H1 (cell line): ENCODE data around the gene EDC3. TPM values are rescaled to one million over a fixed set of nuclear protein-coding genes. Genes with fewer than 3 reads are reported as not detected.

Experiments
- CTCF ChIA-PET: fragments of 300-600 bp; sonication (Branson Sonifier 250); formaldehyde crosslinking; loops from one replicate; lab custom pipeline; 2021; ENCODE audit not compliant: partially characterized antibody; lab: Charles Lee
- POLR2A ChIA-PET: fragments of 300-600 bp; sonication (Branson Sonifier 250); formaldehyde crosslinking; loops from one replicate; lab custom pipeline; 2021; ENCODE audit warnings: inconsistent platforms; ENCODE audit not compliant: partially characterized antibody; lab: Charles Lee
- DNase-seq, 2 experiments: peaks; one replicate each; pipeline versions ENCODE4 v3.0.0 to v3.0.0-alpha.2; 2010 to 2022; ENCODE audit warnings: low spot score in 2 of 2, low read depth in 1 of 2, mixed read lengths in 1 of 2
- FAIRE-seq: peaks from 2 replicates; lab custom pipeline; 2011; peaks lifted over from hg19 to GRCh38; lab: Jason Lieb, UNC
- H2AFZ ChIP-seq: 2 replicates; pipeline ENCODE4 v1.8.1; 2012; ENCODE audit warnings: low read length, inconsistent platforms
- H2AK5ac ChIP-seq: 2 replicates; pipeline ENCODE4 v1.6.1; 2013; ENCODE audit warnings: low read depth, low read length
- H2BK120ac ChIP-seq: replicated peaks from 2 replicates; pipeline ENCODE3; 2013; ENCODE audit warnings: low read depth, low read length, inconsistent platforms
- H2BK12ac ChIP-seq: 2 replicates; pipeline ENCODE4 v1.6.1; 2013; ENCODE audit warnings: low read depth, low read length
- H2BK15ac ChIP-seq: 2 replicates; pipeline ENCODE4 v1.6.1; 2013; ENCODE audit warnings: low read length
- H2BK20ac ChIP-seq: 2 replicates; pipeline ENCODE4 v1.6.1; 2013; ENCODE audit warnings: low read length
- H2BK5ac ChIP-seq: 2 replicates; pipeline ENCODE4 v1.6.1; 2013; ENCODE audit warnings: low read depth, low read length
- H3K14ac ChIP-seq: 2 replicates; pipeline ENCODE4 v1.6.1; 2013; ENCODE audit warnings: inconsistent platforms; ENCODE audit not compliant: insufficient read length
- H3K18ac ChIP-seq: 2 replicates; pipeline ENCODE4 v1.6.1; 2013; ENCODE audit warnings: low read length; ENCODE audit errors: extremely low read depth
- H3K23ac ChIP-seq: 2 replicates; pipeline ENCODE4 v1.6.1; 2013; ENCODE audit warnings: inconsistent platforms; ENCODE audit not compliant: insufficient read length
- H3K23me2 ChIP-seq: 2 replicates; pipeline ENCODE4 v1.6.1; 2013; ENCODE audit warnings: low read depth, low read length
- H3K27ac ChIP-seq: 2 replicates; pipeline ENCODE4 v1.6.1; 2011; ENCODE audit warnings: low read depth, low read length, inconsistent platforms
- H3K27me3 ChIP-seq, 4 experiments: replicated peaks in 1 of 4; 1 replicate in 1 of 4; 2 replicates in 3 of 4; pipeline versions ENCODE4 v1.6.1 to v1.8.1; 2011 to 2013; ENCODE audit warnings: low read length in 3 of 4, mild to moderate bottlenecking in 3 of 4, inconsistent platforms in 2 of 4, mixed read lengths in 2 of 4, moderate library complexity in 1 of 4; ENCODE audit not compliant: control insufficient read depth in 3 of 4, insufficient read depth in 3 of 4; ENCODE audit errors: extremely low read depth in 1 of 4
- H3K36me3 ChIP-seq, 4 experiments: 2 replicates each; pipeline versions ENCODE4 v1.6.1 to v1.8.1; 2011 to 2013; ENCODE audit warnings: mild to moderate bottlenecking in 4 of 4, low read length in 3 of 4, moderate library complexity in 2 of 4, control low read depth in 1 of 4, inconsistent platforms in 1 of 4; ENCODE audit not compliant: insufficient read depth in 4 of 4, control insufficient read depth in 2 of 4
- H3K4ac ChIP-seq: replicated peaks from 2 replicates; pipeline ENCODE3; 2013; ENCODE audit warnings: low read length, low read depth, mixed read lengths, inconsistent platforms; ENCODE audit not compliant: insufficient read length
- H3K4me1 ChIP-seq, 4 experiments: replicated peaks in 1 of 4; 1 replicate in 1 of 4; 2 replicates in 3 of 4; pipeline versions ENCODE4 v1.6.1 to v1.8.1; 2011 to 2013; ENCODE audit warnings: low read length in 3 of 4, inconsistent platforms in 2 of 4, mixed read lengths in 1 of 4; ENCODE audit not compliant: insufficient read depth in 4 of 4, control insufficient read depth in 3 of 4
- H3K4me2 ChIP-seq, 2 experiments: 2 replicates each; pipeline versions ENCODE4 v1.6.1 to v1.8.1; 2011 to 2013; ENCODE audit warnings: low read depth in 2 of 2, low read length in 2 of 2, control low read depth in 1 of 2, inconsistent platforms in 1 of 2, mild to moderate bottlenecking in 1 of 2; ENCODE audit not compliant: insufficient read depth in 1 of 2
- H3K4me3 ChIP-seq, 4 experiments: fragments of 200-600, 300-600 bp in 1 of 4; sonication (generic), shearing (Covaris generic), sonication (Bioruptor Twin) in 1 of 4; 2 replicates each; pipeline versions ENCODE4 v1.5.1 to v1.8.1; 2011 to 2016; ENCODE audit warnings: low read length in 4 of 4, low read depth in 3 of 4, control low read depth in 2 of 4, inconsistent platforms in 2 of 4, mild to moderate bottlenecking in 2 of 4, mixed read lengths in 1 of 4, moderate library complexity in 1 of 4; ENCODE audit not compliant: insufficient read depth in 2 of 4; ENCODE audit errors: extremely low read depth in 1 of 4
- H3K56ac ChIP-seq: replicated peaks from 2 replicates; pipeline ENCODE3; 2013; ENCODE audit warnings: low read depth, mild to moderate bottlenecking, mixed read lengths, low read length, inconsistent platforms; ENCODE audit not compliant: insufficient read length
- H3K79me1 ChIP-seq: 2 replicates; pipeline ENCODE4 v1.6.1; 2013; ENCODE audit warnings: low read depth, low read length, control low read depth
- H3K79me2 ChIP-seq, 2 experiments: 2 replicates each; pipeline versions ENCODE4 v1.6.1 to v1.8.1; 2012 to 2013; ENCODE audit warnings: low read length in 2 of 2, mild to moderate bottlenecking in 2 of 2, inconsistent platforms in 1 of 2; ENCODE audit not compliant: insufficient read depth in 2 of 2, control insufficient read depth in 1 of 2
- H3K9ac ChIP-seq, 4 experiments: replicated peaks in 1 of 4; 1 replicate in 1 of 4; 2 replicates in 3 of 4; pipeline versions ENCODE4 v1.6.1 to v1.8.1; 2011 to 2013; ENCODE audit warnings: low read depth in 3 of 4, low read length in 3 of 4, control low read depth in 2 of 4, mild to moderate bottlenecking in 2 of 4, moderate library complexity in 2 of 4, inconsistent platforms in 1 of 4; ENCODE audit errors: extremely low read depth in 1 of 4
- H3K9me3 ChIP-seq, 2 experiments: 2 replicates each; pipeline versions ENCODE4 v1.6.1 to v1.8.1; 2012 to 2013; ENCODE audit warnings: mild to moderate bottlenecking in 2 of 2, moderate library complexity in 2 of 2, control low read depth in 1 of 2, inconsistent platforms in 1 of 2, low read depth in 1 of 2, low read length in 1 of 2, mixed read lengths in 1 of 2; ENCODE audit not compliant: insufficient read depth in 2 of 2
- H4K20me1 ChIP-seq, 2 experiments: replicated peaks in 1 of 2; 2 replicates each; pipeline versions ENCODE3 to v1.8.1; 2011 to 2013; ENCODE audit warnings: inconsistent platforms in 2 of 2, low read length in 2 of 2, mild to moderate bottlenecking in 1 of 2; ENCODE audit not compliant: insufficient read depth in 2 of 2, control insufficient read depth in 1 of 2
- H4K5ac ChIP-seq: 2 replicates; pipeline ENCODE4 v1.6.1; 2013; ENCODE audit warnings: low read length, low read depth, mixed read lengths, inconsistent platforms; ENCODE audit not compliant: insufficient read length
- H4K8ac ChIP-seq: 2 replicates; pipeline ENCODE4 v1.8.0; 2013; ENCODE audit warnings: mild to moderate bottlenecking, moderate library complexity, low read length, inconsistent platforms; ENCODE audit not compliant: insufficient read depth; ENCODE audit errors: extremely low read depth
- H4K91ac ChIP-seq: replicated peaks from 2 replicates; pipeline ENCODE3; 2013; ENCODE audit warnings: low read length, mixed read lengths, inconsistent platforms; ENCODE audit not compliant: insufficient read length
- ATF2 ChIP-seq: IDR thresholded peaks from 2 replicates; pipeline ENCODE4 v1.6.1; 2012; ENCODE audit warnings: low read length, inconsistent platforms
- CHD1 ChIP-seq: IDR thresholded peaks from 2 replicates; pipeline ENCODE4 v1.6.1; 2012; ENCODE audit warnings: low read depth, low read length, improper control_type of control experiment
- E2F6 ChIP-seq: IDR thresholded peaks from 2 replicates; pipeline ENCODE4 v1.6.1; 2012; ENCODE audit warnings: inconsistent platforms
- EZH2 ChIP-seq: fragments of 200-600 bp; sonication (generic); IDR thresholded peaks from 2 replicates; pipeline ENCODE4 v1.7.1; 2012; ENCODE audit warnings: low read depth, mild to moderate bottlenecking, moderate library complexity, low read length, inconsistent platforms; ENCODE audit not compliant: severe bottlenecking
- MAX ChIP-seq: IDR thresholded peaks from 2 replicates; pipeline ENCODE4 v1.6.1; 2012; ENCODE audit warnings: inconsistent platforms
- POU5F1 ChIP-seq: IDR thresholded peaks from 2 replicates; pipeline ENCODE4 v1.6.1; 2011; ENCODE audit warnings: low read depth, mild to moderate bottlenecking, low read length, moderate library complexity
- SUZ12 ChIP-seq: fragments of 200-600 bp; sonication (generic); IDR thresholded peaks from 2 replicates; pipeline ENCODE4 v1.6.1; 2012; ENCODE audit warnings: mild to moderate bottlenecking, inconsistent platforms, low read length, moderate library complexity, mixed read lengths
- TBP ChIP-seq: IDR thresholded peaks from 2 replicates; pipeline ENCODE4 v1.6.1; 2011; ENCODE audit warnings: low read depth, low read length, improper control_type of control experiment
- WGBS, 2 experiments: shearing (Covaris generic) in 1 of 2; methylation state at CpG; one replicate each; pipeline versions ENCODE4 v1.1.6 to v1.1.7; 2013 to 2015; ENCODE audit warnings: low lambda C conversion rate in 2 of 2, mixed read lengths in 2 of 2, inconsistent platforms in 1 of 2, low coverage in 1 of 2, missing lambda C conversion rate in 1 of 2; ENCODE audit not compliant: insufficient replicate concordance in 2 of 2, insufficient coverage in 1 of 2, insufficient read length in 1 of 2; ENCODE audit errors: extremely low coverage in 1 of 2, missing lambda C conversion rate in 1 of 2; 5-methylcytosine and 5-hydroxymethylcytosine counted together
- polyA plus RNA-seq, 7 experiments: library from polyadenylated mRNA; depleted of rRNA in 3 of 7; stranded (reverse) in 5 of 7; unstranded in 2 of 7; fragments of >200 nt in 5 of 7; fragments of 200-250 nt in 2 of 7; gene quantifications; 1 replicate in 5 of 7; 2 replicates in 1 of 7; 4 replicates in 1 of 7; pipeline versions ENCODE4 v1.2.1 to v1.2.3, GENCODE V29; 2011 to 2013; ENCODE audit warnings: missing spikeins in 2 of 7, mixed read lengths in 2 of 7
- total RNA-seq: library from RNA; stranded (reverse); fragmentation: NEBNext Ultra II Directional; extraction: Animal tissue kit (Norgen Biotek cat#: 25700); gene quantifications from 2 replicates; pipeline ENCODE4 v1.2.1, GENCODE V29; 2021

The EDC3 gene
- total and polyA plus RNA-seq, 2 of the 8 experiments (the other 6 are each of a cell fraction or from before 2014, with no cell fraction given), result 45.0 to 50.8 TPM

GRCh38 chr15:74726774-74727164, 30.9 kb upstream of the EDC3 start:
- no peak overlapping the region for H3K23ac ChIP-seq
- H3K9ac ChIP-seq, result no peak overlapping the region
- TF ChIP-seq CHD1 (no peak), MAX (peak; percentile 29; the same call in 1 of the 2 replicates), POU5F1 (no peak), EZH2 (peak; percentile 61), E2F6 (peak; percentile 68), TBP (no peak), ATF2 (no peak), SUZ12 (no peak)
- peak overlapping the region; percentile 38 to 77 (median 69); a peak in 7 of 8 replicates for H3K4me3 ChIP-seq
- peak overlapping the region; percentile 72; the same call in 1 of the 2 replicates for H2BK12ac ChIP-seq
- WGBS, 2 experiments, result 60% methylated on average over 18 of the region's 24 CpGs; no CpG with 5 or more reads in 1 of the 2 experiments
- H3K27me3 ChIP-seq, result peaks cover 11 to 29% (median 26%) of the 10 kb centered on the region in 4 experiments
- ChIA-PET CTCF (interaction anchor here (0.6 to 4.3 kb wide), 10 partner anchors 22 to 228 kb away, joined by 3 to 39 read pairs (median 4); partner anchors contain the start of gene CYP1A2), POLR2A (interaction anchor here (0.6 to 5.5 kb wide), 11 partner anchors 10 to 182 kb away, joined by 3 to 46 read pairs (median 3); partner anchors contain the start of genes CYP1A2 and EDC3)
- no peak for FAIRE-seq
- no peak overlapping the region for H3K27ac ChIP-seq
- no peak overlapping the region for H2AFZ ChIP-seq
- H3K14ac ChIP-seq, result no peak overlapping the region
- no peaks in the 10 kb centered on the region; a peak in 1 of 4 replicates for H3K9me3 ChIP-seq
- H3K18ac ChIP-seq, result no peak overlapping the region; the same call in 1 of the 2 replicates
- H2BK120ac ChIP-seq, result no peak overlapping the region
- 0 out of 2 replicates have a peak overlapping the region, but pooled peaks have one; percentile 7 for H2BK5ac ChIP-seq
- H2AK5ac ChIP-seq, result no peak overlapping the region
- H3K79me1 ChIP-seq, result no peaks in the 10 kb centered on the region
- no peaks in the 10 kb centered on the region for H3K79me2 ChIP-seq
- H3K56ac ChIP-seq, result no peak overlapping the region
- no peaks in the 10 kb centered on the region for H4K20me1 ChIP-seq
- no peak overlapping the region for H4K5ac ChIP-seq
- DNase-seq, result no peak
- H4K8ac ChIP-seq, result no peak overlapping the region
- peaks cover 0 to 5% (median 0%) of the 10 kb centered on the region in 4 experiments; a peak in 3 of 7 replicates for H3K4me1 ChIP-seq
- H3K23me2 ChIP-seq, result peaks cover 11% of the 10 kb centered on the region; the same call in 1 of the 2 replicates
- H2BK20ac ChIP-seq, result peak overlapping the region; percentile 55; the same call in 1 of the 2 replicates
- H3K36me3 ChIP-seq, result no peaks in the 10 kb centered on the region
- peak overlapping the region; percentile 81 to 82 for H3K4me2 ChIP-seq
- H3K4ac ChIP-seq, result no peak overlapping the region
- no peak overlapping the region for H4K91ac ChIP-seq
- peak overlapping the region; percentile 92; the same call in 1 of the 2 replicates for H2BK15ac ChIP-seq
